Peyer's patch (tissue), 4 donors: ENCODE results near the gene CUL2. TPM values are rescaled to one million over a fixed set of nuclear protein-coding genes. Genes with fewer than 3 reads are reported as not detected.

ENCODE experiments used
- DNase-seq, 3 donors: peaks; one replicate each; pipeline ENCODE4 v3.0.0-alpha.2; 2017 to 2019
- H3K27ac ChIP-seq, 4 donors: fragments of 200-600 bp; sonication (generic); one replicate each; pipeline ENCODE4 v1.5.1; 2016 to 2019
- H3K27me3 ChIP-seq, 2 donors: fragments of 200-600 bp; sonication (generic); one replicate each; pipeline ENCODE4 v1.5.1; 2019
- H3K36me3 ChIP-seq, 3 donors: fragments of 200-600 bp; sonication (generic); one replicate each; pipeline ENCODE4 v1.5.1; 2016 to 2019
- H3K4me1 ChIP-seq, 4 donors: fragments of 200-600 bp; sonication (generic); one replicate each; pipeline ENCODE4 v1.5.1; 2016 to 2019
- H3K4me3 ChIP-seq, 4 donors: fragments of 200-600 bp; sonication (generic); 1 replicate in 3 of 4; 2 replicates in 1 of 4; pipeline ENCODE4 v1.5.1; 2016 to 2019; ENCODE audit warnings: mild to moderate bottlenecking in 1 of 4
- H3K9me3 ChIP-seq, 4 donors: fragments of 200-600 bp; sonication (generic); one replicate each; pipeline ENCODE4 v1.5.1; 2016 to 2019; ENCODE audit warnings: mild to moderate bottlenecking in 1 of 4
- POLR2A ChIP-seq, 2 donors: fragments of 450-650 bp; IDR thresholded peaks; one replicate each; pipeline ENCODE4 v1.5.1; 2017; ENCODE audit warnings: antibody characterized with exemption in 2 of 2, mild to moderate bottlenecking in 2 of 2, moderate library complexity in 2 of 2
- total RNA-seq, 4 donors: library from RNA; depleted of rRNA; stranded (reverse); fragments of >200 nt; gene quantifications; one replicate each; pipeline ENCODE4 v1.1.0, GENCODE V29; 2016
- TF ChIP-seq, protein P1 (sequence below), 6 experiments: fragments of 450-650 bp in 4 of 6; fragments of 200-600 bp in 2 of 6; sonication (generic) in 1 of 6; IDR thresholded peaks; one replicate each; pipeline ENCODE4 v1.5.1; 2017 to 2019; ENCODE audit warnings: antibody characterized with exemption in 6 of 6, mild to moderate bottlenecking in 3 of 6, moderate library complexity in 1 of 6

Gene CUL2
- total RNA-seq, 4 donors from 2014 or later, result 13.8 to 21.6 (median 17.7) TPM

DNA sequence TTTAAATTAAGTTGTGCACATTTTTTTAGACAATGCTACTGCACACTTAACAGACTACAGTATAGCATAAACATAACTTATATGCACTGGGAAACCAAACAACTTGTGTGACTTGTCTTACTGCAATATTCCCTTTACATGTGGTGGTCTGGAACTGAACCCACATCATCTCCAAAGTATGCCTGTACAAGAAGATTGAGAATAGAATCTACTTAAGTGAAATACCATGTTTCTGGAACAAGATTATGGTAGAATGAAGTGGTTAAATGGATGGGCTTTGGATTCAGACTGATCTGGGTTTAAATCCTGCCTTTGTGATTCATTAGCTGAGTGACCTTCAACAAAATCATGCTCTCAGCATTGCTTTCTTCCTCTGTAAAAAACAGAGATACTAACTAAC, 30.7 kb downstream of the CUL2 start:
- H3K4me1 ChIP-seq, result no peaks in the 10 kb centered on the region
- no peak overlapping the region for H3K4me3 ChIP-seq
- DNase-seq, result no peak
- no peak overlapping the region for H3K27ac ChIP-seq
- no peaks in the 10 kb centered on the region for H3K9me3 ChIP-seq
- TF ChIP-seq, protein P1, sequence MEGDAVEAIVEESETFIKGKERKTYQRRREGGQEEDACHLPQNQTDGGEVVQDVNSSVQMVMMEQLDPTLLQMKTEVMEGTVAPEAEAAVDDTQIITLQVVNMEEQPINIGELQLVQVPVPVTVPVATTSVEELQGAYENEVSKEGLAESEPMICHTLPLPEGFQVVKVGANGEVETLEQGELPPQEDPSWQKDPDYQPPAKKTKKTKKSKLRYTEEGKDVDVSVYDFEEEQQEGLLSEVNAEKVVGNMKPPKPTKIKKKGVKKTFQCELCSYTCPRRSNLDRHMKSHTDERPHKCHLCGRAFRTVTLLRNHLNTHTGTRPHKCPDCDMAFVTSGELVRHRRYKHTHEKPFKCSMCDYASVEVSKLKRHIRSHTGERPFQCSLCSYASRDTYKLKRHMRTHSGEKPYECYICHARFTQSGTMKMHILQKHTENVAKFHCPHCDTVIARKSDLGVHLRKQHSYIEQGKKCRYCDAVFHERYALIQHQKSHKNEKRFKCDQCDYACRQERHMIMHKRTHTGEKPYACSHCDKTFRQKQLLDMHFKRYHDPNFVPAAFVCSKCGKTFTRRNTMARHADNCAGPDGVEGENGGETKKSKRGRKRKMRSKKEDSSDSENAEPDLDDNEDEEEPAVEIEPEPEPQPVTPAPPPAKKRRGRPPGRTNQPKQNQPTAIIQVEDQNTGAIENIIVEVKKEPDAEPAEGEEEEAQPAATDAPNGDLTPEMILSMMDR (IDR thresholded peaks at IDR 0.05), result no peak
- no peak for TF ChIP-seq POLR2A (IDR thresholded peaks at IDR 0.05)
- no peaks in the 10 kb centered on the region for H3K27me3 ChIP-seq
- peaks cover 0 to 46% (median 0%) of the 10 kb centered on the region in 3 donors for H3K36me3 ChIP-seq

DNA sequence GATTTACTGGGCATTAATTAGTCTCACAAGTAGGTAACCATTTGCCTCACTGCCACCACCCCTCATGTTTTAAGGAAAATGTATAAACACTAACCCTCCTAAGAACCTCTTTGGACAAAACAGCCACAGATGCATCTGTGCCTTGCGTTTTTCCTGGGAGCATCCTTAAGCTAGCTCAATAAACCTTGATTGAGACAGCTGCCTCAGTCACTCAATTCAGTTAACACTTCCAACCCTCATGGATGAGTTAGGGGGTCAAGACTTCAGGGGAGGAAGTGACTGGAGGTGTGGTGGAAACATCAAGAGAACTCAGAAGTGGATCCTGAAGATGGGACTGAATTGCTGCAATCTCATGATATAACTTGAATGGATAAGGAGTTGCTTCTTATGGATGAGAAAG, 31.5 kb downstream of the CUL2 start:
- H3K27ac ChIP-seq, result no peak overlapping the region
- peaks cover 0 to 44% (median 0%) of the 10 kb centered on the region in 3 donors for H3K36me3 ChIP-seq
- no peak for TF ChIP-seq POLR2A (IDR thresholded peaks at IDR 0.05)
- TF ChIP-seq, protein P1 (IDR thresholded peaks at IDR 0.05), result no peak

DNA sequence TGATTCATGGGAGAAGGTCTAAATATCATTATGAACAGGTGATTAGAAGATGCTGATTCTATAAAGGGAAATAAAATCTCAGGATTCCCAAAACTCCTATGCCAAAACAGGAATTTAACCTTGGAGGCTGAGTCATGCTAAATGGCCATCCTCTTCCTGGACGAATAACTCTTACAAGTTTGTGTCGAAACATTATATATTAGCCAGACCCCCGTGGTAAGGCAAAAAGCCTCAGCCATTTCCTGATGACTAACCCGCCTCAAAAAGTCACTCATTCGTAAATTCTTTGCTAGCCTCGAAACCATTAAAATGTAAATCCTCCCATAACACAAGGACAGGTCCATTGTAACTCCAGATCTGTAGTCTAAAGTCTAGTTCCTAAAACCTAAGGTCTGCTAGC, 32.0 kb downstream of the CUL2 start:
- no peaks in the 10 kb centered on the region for H3K9me3 ChIP-seq
- no peak for DNase-seq
- no peak overlapping the region for H3K4me3 ChIP-seq
- no peak overlapping the region for H3K27ac ChIP-seq
- peaks cover 0 to 48% (median 0%) of the 10 kb centered on the region in 3 donors for H3K36me3 ChIP-seq
- H3K27me3 ChIP-seq, result no peaks in the 10 kb centered on the region
- no peaks in the 10 kb centered on the region for H3K4me1 ChIP-seq
- TF ChIP-seq, protein P1 (IDR thresholded peaks at IDR 0.05), result no peak
- TF ChIP-seq POLR2A (IDR thresholded peaks at IDR 0.05), result no peak

More for the DNA sequence above, 31.5 kb downstream of the CUL2 start:
- Histone ChIP-seq H3K9me3 (no peaks in the 10 kb centered on the region), H3K4me3 (no peak overlapping the region), H3K27me3 (no peaks in the 10 kb centered on the region), H3K4me1 (no peaks in the 10 kb centered on the region)
- DNase-seq, result no peak

DNA sequence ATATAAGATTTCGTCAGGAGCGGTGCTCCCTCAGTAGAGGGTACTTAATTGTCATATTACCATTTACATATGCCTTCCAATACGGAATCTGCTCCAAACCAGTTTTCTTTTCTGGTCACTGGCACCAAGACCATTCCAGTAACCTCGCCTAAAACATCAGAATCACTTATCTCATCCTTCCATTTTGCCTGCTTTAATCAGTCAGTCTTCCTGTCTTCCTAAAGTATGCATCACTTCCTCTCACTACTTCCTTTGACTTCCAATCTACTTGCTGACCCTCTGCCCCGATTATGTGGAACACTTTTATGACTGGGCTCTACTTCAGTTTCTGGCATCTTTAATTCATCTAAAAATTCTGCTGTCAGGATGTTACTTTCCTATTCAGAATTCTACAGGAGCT, 33.5 kb downstream of the CUL2 start:
- Histone ChIP-seq H3K36me3 (peaks cover 0 to 46% (median 0%) of the 10 kb centered on the region in 3 donors), H3K27me3 (no peaks in the 10 kb centered on the region), H3K4me1 (no peaks in the 10 kb centered on the region), H3K9me3 (no peaks in the 10 kb centered on the region), H3K27ac (no peak overlapping the region), H3K4me3 (no peak overlapping the region)
- TF ChIP-seq, protein P1 (IDR thresholded peaks at IDR 0.05), result no peak
- TF ChIP-seq POLR2A (IDR thresholded peaks at IDR 0.05), result no peak
- no peak for DNase-seq

DNA sequence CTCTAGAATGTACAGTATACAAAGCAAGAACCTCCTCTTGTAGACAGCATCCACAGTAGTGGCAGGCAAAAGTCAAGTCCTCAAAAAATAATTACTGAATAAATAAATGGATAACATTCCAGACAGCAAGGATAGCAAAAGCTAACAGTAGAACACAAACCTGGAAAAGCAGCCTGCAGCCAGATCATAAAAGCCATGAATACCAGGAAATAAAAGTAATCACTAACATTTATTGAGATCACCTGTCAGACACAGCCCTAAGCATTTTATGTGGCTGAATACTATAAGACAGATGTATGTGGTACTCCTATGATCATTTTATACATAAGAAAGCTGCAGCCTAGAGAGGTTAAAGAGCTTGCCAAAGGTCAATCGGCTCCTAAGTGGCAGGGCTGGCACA, 34.0 kb downstream of the CUL2 start:
- Histone ChIP-seq H3K9me3 (no peaks in the 10 kb centered on the region), H3K4me1 (no peaks in the 10 kb centered on the region), H3K27me3 (no peaks in the 10 kb centered on the region), H3K36me3 (peaks cover 0 to 49% (median 0%) of the 10 kb centered on the region in 3 donors), H3K4me3 (no peak overlapping the region), H3K27ac (no peak overlapping the region)
- TF ChIP-seq POLR2A (IDR thresholded peaks at IDR 0.05), result no peak
- TF ChIP-seq, protein P1 (IDR thresholded peaks at IDR 0.05), result no peak
- DNase-seq, result no peak

DNA sequence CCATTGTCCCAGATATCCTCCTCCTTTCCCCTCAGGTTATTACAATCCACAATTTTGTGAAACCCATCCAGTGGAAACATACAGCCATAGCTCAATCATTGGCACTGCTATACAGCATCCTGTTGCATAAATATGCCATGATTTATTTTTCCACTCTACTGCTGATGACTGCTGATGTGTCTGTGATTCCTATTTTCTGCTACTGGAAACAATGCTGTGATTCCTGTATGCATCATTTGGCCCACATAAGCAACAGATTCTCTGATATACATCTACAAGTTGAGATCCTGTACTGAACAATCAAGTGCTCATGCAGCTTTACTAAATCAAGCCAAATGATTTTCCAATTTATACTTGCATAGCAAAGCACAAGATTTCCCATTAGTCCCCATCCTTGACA, 39.6 kb downstream of the CUL2 start:
- Histone ChIP-seq H3K9me3 (no peaks in the 10 kb centered on the region), H3K36me3 (peaks cover 0 to 67% (median 0%) of the 10 kb centered on the region in 3 donors), H3K4me1 (no peaks in the 10 kb centered on the region), H3K27me3 (no peaks in the 10 kb centered on the region), H3K27ac (no peak overlapping the region), H3K4me3 (no peak overlapping the region)
- no peak for TF ChIP-seq POLR2A (IDR thresholded peaks at IDR 0.05)
- TF ChIP-seq, protein P1 (IDR thresholded peaks at IDR 0.05), result no peak
- DNase-seq, result no peak
